ENCODE data around the gene ABLIM2. TPM values are rescaled to one million over a fixed set of nuclear protein-coding genes. Genes with fewer than 3 reads are reported as not detected.

ABLIM2 gene
- total and polyA plus RNA-seq, 2 of the 8 experiments (the other 6 are each of a cell fraction or from before 2014, with no cell fraction given): 2.8 to 3.0 TPM

DNA sequence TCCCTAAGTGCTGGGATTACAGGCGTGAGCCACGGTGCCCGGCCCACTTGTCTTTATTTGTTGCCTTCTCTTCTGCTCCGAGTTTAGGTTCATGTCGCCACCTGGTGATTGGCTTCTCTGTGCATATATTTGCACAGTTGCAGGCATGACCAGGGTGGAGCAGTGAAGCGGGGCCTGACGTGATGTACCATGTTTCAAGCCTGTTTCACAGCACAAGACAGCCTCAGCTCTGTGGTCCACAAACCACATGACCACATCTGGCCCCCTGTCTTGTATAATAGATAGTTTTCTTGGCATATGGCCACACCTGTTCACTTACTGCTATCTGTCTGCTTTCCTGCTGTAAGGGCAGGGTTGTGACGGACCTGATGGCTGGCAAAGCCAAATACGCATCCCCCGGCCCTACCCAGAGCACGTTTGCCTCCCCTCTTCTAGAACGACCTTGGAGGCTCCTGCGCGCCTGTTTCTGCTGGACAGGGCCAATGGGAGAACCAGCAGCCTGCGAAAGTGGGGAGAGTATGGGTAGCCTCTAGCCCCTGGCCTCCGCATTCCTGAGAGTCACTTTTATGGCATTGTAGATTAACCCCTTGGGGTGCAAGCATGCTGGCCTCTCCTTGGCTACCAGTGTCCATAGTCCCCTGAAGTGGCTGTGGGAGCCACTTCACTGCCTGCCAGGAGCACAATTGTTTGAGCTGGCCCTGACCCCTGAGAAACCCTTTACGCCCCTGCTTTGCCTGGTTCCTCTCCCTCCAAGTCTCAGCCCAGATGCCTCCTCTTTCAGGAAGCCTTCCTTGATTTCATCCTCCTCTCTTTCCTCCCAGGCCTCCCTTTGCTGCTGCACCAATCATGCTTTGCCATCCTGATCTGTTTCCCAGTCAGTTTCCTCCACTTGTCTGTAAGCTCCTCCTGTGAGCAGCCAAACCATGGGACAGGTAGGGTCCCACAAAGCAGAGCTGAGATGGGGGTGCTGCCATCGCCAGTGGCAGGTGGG is 34.4 kb upstream of the ABLIM2 start:
- H3K23ac ChIP-seq (ENCODE audit: insufficient read length): no peak overlapping the region
- peak overlapping the region; percentile 40 for H4K91ac ChIP-seq (replicated peaks; ENCODE audit: insufficient read length, low read length)
- peaks cover 0 to 6% (median 3%) of the 10 kb centered on the region in 4 experiments; a peak in 3 of 7 replicates for H3K4me1 ChIP-seq (replicated peaks in 1 of 4; ENCODE audit: control insufficient read depth in 3 of 4, insufficient read depth in 4 of 4, low read length in 3 of 4)
- no peak overlapping the region for H3K4me2 ChIP-seq (ENCODE audit: insufficient read depth in 1 of 2, low read depth in 2 of 2, low read length in 2 of 2)
- no peak overlapping the region for H3K18ac ChIP-seq (ENCODE audit: extremely low read depth, low read length)
- H3K27ac ChIP-seq (ENCODE audit: low read depth, low read length): no peak overlapping the region
- ChIA-PET POLR2A (ENCODE audit: partially characterized antibody) (no interaction called here), CTCF (ENCODE audit: partially characterized antibody) (interaction anchor here (0.8 to 2.9 kb wide), 9 partner anchors 12 to 951 kb away, joined by 3 to 11 read pairs (median 5); no protein-coding TSS in a partner anchor)
- H4K20me1 ChIP-seq (replicated peaks in 1 of 2; ENCODE audit: control insufficient read depth in 1 of 2, insufficient read depth in 2 of 2, low read length in 2 of 2): no peaks in the 10 kb centered on the region
- H3K36me3 ChIP-seq (ENCODE audit: control insufficient read depth in 2 of 4, insufficient read depth in 4 of 4, low read length in 3 of 4): no peaks in the 10 kb centered on the region
- H4K5ac ChIP-seq (ENCODE audit: insufficient read length, low read depth, low read length): no peak overlapping the region
- no peaks in the 10 kb centered on the region for H3K79me1 ChIP-seq (ENCODE audit: low read depth, low read length)
- H2BK12ac ChIP-seq (ENCODE audit: low read depth, low read length): no peak overlapping the region
- H2BK15ac ChIP-seq (ENCODE audit: low read length): 0 out of 2 replicates have a peak overlapping the region, but pooled peaks have one; percentile 18
- no peaks in the 10 kb centered on the region for H3K23me2 ChIP-seq (ENCODE audit: low read depth, low read length)
- no peaks in the 10 kb centered on the region for H3K9me3 ChIP-seq (ENCODE audit: insufficient read depth in 2 of 2, low read depth in 1 of 2, low read length in 1 of 2)
- no peak overlapping the region for H3K14ac ChIP-seq (ENCODE audit: insufficient read length)
- DNase-seq (ENCODE audit: low read depth in 1 of 2, low spot score in 2 of 2): no peak
- H3K27me3 ChIP-seq (replicated peaks in 1 of 4; ENCODE audit: control insufficient read depth in 3 of 4, extremely low read depth in 1 of 4, insufficient read depth in 3 of 4, low read length in 3 of 4): no peaks in the 10 kb centered on the region
- no peaks in the 10 kb centered on the region for H3K79me2 ChIP-seq (ENCODE audit: control insufficient read depth in 1 of 2, insufficient read depth in 2 of 2, low read length in 2 of 2)
- H2BK20ac ChIP-seq (ENCODE audit: low read length): no peak overlapping the region; the same call in 1 of the 2 replicates
- no peak overlapping the region for H2BK120ac ChIP-seq (replicated peaks; ENCODE audit: low read depth, low read length)
- no peak overlapping the region for H2AFZ ChIP-seq (ENCODE audit: low read length)
- no peak overlapping the region for H3K9ac ChIP-seq (replicated peaks in 1 of 4; ENCODE audit: extremely low read depth in 1 of 4, low read depth in 3 of 4, low read length in 3 of 4)
- H3K4me3 ChIP-seq (ENCODE audit: extremely low read depth in 1 of 4, insufficient read depth in 2 of 4, low read depth in 3 of 4, low read length in 4 of 4): no peak overlapping the region
- no peak for FAIRE-seq
- no peak overlapping the region for H3K4ac ChIP-seq (replicated peaks; ENCODE audit: insufficient read length, low read depth, low read length)
- no peak overlapping the region; the same call in 1 of the 2 replicates for H2BK5ac ChIP-seq (ENCODE audit: low read depth, low read length)
- 90% methylated on average over 18 of the region's 18 CpGs; no CpG with 5 or more reads in 1 of the 2 experiments for WGBS, 2 experiments (ENCODE audit: extremely low coverage in 1 of 2, insufficient coverage in 1 of 2, insufficient read length in 1 of 2, insufficient replicate concordance in 2 of 2, low coverage in 1 of 2, low lambda C conversion rate in 2 of 2, missing lambda C conversion rate in 1 of 2)
- no peak overlapping the region for H4K8ac ChIP-seq (ENCODE audit: extremely low read depth, insufficient read depth, low read length)
- peak overlapping the region; percentile 61; the same call in 1 of the 2 replicates for H2AK5ac ChIP-seq (ENCODE audit: low read depth, low read length)
- H3K56ac ChIP-seq (replicated peaks; ENCODE audit: insufficient read length, low read depth, low read length): no peak overlapping the region
- TF ChIP-seq MAFK (IDR thresholded peaks at IDR 0.05; ENCODE audit: low read depth, low read length) (no peak), POLR2A (IDR thresholded peaks at IDR 0.05; ENCODE audit: control extremely low read depth in 1 of 2, low read depth in 2 of 2, low read length in 2 of 2) (no peak), CBX8 (IDR thresholded peaks at IDR 0.05; ENCODE audit: borderline replicate concordance, low read depth, low read length) (no peak), BCL11A (IDR thresholded peaks at IDR 0.05; ENCODE audit: low read depth in 2 of 2, low read length in 2 of 2) (no peak)
- TF ChIP-seq, protein P1, sequence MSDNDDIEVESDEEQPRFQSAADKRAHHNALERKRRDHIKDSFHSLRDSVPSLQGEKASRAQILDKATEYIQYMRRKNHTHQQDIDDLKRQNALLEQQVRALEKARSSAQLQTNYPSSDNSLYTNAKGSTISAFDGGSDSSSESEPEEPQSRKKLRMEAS (IDR thresholded peaks at IDR 0.05): no peak
- TF ChIP-seq, protein P2, sequence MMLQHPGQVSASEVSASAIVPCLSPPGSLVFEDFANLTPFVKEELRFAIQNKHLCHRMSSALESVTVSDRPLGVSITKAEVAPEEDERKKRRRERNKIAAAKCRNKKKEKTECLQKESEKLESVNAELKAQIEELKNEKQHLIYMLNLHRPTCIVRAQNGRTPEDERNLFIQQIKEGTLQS (IDR thresholded peaks at IDR 0.05; ENCODE audit: insufficient read depth, low read depth, low read length): no peak
- TF ChIP-seq, protein P3, sequence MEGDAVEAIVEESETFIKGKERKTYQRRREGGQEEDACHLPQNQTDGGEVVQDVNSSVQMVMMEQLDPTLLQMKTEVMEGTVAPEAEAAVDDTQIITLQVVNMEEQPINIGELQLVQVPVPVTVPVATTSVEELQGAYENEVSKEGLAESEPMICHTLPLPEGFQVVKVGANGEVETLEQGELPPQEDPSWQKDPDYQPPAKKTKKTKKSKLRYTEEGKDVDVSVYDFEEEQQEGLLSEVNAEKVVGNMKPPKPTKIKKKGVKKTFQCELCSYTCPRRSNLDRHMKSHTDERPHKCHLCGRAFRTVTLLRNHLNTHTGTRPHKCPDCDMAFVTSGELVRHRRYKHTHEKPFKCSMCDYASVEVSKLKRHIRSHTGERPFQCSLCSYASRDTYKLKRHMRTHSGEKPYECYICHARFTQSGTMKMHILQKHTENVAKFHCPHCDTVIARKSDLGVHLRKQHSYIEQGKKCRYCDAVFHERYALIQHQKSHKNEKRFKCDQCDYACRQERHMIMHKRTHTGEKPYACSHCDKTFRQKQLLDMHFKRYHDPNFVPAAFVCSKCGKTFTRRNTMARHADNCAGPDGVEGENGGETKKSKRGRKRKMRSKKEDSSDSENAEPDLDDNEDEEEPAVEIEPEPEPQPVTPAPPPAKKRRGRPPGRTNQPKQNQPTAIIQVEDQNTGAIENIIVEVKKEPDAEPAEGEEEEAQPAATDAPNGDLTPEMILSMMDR (IDR thresholded peaks at IDR 0.05; ENCODE audit: control extremely low read depth in 1 of 3, insufficient read depth in 1 of 3, low read depth in 1 of 3, low read length in 3 of 3): peak in 1 of 3 experiments; percentile 4; a peak in 2 of 4 replicates

Measured in H1 (cell line).